DOHH2 (cell line): Measurements from ENCODE around the gene UBXN7.

ENCODE experiments used
- H3F3A ChIP-seq: fragments of 200-600 bp; sonication (generic), shearing (Covaris generic); 2 replicates; pipeline ENCODE4 v1.6.0; 2016; ENCODE audit warnings: antibody characterized with exemption, mild to moderate bottlenecking; ENCODE audit not compliant: control insufficient read depth, insufficient read depth
- H3K27ac ChIP-seq: fragments of 200-600 bp; sonication (generic); 2 replicates; pipeline ENCODE4 v1.5.1; 2014; ENCODE audit warnings: low read depth, mild to moderate bottlenecking, low read length, moderate library complexity
- H3K27me3 ChIP-seq: fragments of 200-600 bp; sonication (generic); 2 replicates; pipeline ENCODE4 v1.6.1; 2014; ENCODE audit warnings: mild to moderate bottlenecking, low read length, mixed read lengths; ENCODE audit not compliant: control insufficient read depth
- H3K36me3 ChIP-seq: fragments of 200-600 bp; sonication (generic); 2 replicates; pipeline ENCODE4 v1.6.1; 2014; ENCODE audit warnings: mild to moderate bottlenecking, low read length, moderate library complexity, mixed read lengths; ENCODE audit not compliant: control insufficient read depth
- H3K4me1 ChIP-seq: fragments of 200-600 bp; sonication (generic); 2 replicates; pipeline ENCODE4 v1.6.1; 2014; ENCODE audit warnings: mild to moderate bottlenecking, low read length, mixed read lengths; ENCODE audit not compliant: control insufficient read depth
- H3K4me2 ChIP-seq: fragments of 200-600 bp; sonication (generic); 2 replicates; pipeline ENCODE4 v1.6.0; 2014; ENCODE audit warnings: mild to moderate bottlenecking, low read length, moderate library complexity
- H3K4me3 ChIP-seq: fragments of 200-600 bp; sonication (generic); 2 replicates; pipeline ENCODE4 v1.5.1; 2014; ENCODE audit warnings: mild to moderate bottlenecking, low read length, mixed read lengths
- H3K79me2 ChIP-seq: fragments of 200-600 bp; sonication (generic); 2 replicates; pipeline ENCODE4 v1.6.1; 2014; ENCODE audit warnings: mild to moderate bottlenecking, low read length, mixed read lengths; ENCODE audit not compliant: control insufficient read depth
- H3K9me2 ChIP-seq: fragments of 200-600 bp; sonication (generic); replicated peaks from 2 replicates; pipeline ENCODE4 v1.6.1; 2014; ENCODE audit warnings: mild to moderate bottlenecking, low read length, mixed read lengths; ENCODE audit not compliant: control insufficient read depth
- H3K9me3 ChIP-seq: fragments of 200-600 bp; sonication (generic); 2 replicates; pipeline ENCODE4 v1.6.1; 2014; ENCODE audit warnings: antibody characterized with exemption, low read length, mixed read lengths; ENCODE audit not compliant: control insufficient read depth, insufficient read depth
- H4K20me1 ChIP-seq: fragments of 200-600 bp; sonication (generic); 2 replicates; pipeline ENCODE4 v1.6.0; 2014; ENCODE audit warnings: low read depth, mild to moderate bottlenecking, antibody characterized with exemption, low read length, moderate library complexity; ENCODE audit not compliant: control insufficient read depth, insufficient read depth
- EZH2phosphoT487 ChIP-seq: fragments of 200-600 bp; sonication (generic); IDR thresholded peaks from 2 replicates; pipeline ENCODE4 v1.6.1; 2017; ENCODE audit warnings: borderline replicate concordance, mild to moderate bottlenecking, antibody characterized with exemption, low read length, moderate library complexity, mixed read lengths
- TF ChIP-seq, protein P1 (sequence below): fragments of 200-600 bp; sonication (generic); IDR thresholded peaks from one replicate; pipeline ENCODE4 v1.5.1; 2014; ENCODE audit warnings: antibody characterized with exemption, mild to moderate bottlenecking, low read depth, low read length; ENCODE audit not compliant: poor library complexity, severe bottlenecking

UBXN7 gene

DNA sequence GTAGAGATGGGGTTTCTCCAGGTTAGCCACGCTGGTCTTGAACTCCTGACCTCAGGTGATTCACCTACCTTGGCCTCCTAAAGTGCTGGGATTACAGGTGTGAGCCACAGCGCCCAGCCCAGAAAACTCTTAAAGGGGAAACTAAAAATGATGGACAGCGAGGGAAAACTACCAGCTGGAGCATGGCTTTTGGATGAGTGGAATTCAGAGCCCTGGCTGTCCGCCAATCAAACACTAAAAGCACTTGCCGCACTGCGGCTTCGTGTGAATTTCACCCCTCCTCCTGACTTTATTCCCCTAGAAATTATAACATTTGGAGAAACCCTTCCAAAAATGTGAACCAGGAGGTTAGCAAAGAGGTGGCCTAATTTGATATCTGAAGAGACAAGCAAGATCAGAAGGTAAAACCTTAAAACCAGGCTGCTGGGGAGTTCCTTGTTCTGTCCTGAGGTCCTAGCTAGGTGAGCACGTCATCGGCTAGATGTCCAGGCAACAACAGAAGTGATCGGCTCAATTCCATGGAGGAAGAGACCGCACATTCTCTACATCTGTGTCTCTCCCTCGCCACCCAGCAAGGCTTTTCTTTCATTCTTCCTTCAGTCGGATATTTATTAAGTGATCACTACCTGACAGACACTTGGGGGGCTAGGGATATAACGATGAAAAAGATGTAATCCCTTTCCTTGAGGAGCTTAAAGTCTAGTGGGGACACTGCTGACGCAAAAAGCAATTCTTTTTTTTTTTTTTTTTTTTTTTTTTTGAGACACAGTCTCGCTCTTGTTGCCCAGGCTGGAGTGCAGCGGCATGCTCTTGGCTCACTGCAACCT, 95.7 kb downstream of the UBXN7 start:
- Histone ChIP-seq H3K4me2 (no peak overlapping the region), H3F3A (no peaks in the 10 kb centered on the region), H3K4me1 (no peaks in the 10 kb centered on the region), H3K79me2 (no peaks in the 10 kb centered on the region), H3K36me3 (no peaks in the 10 kb centered on the region), H3K27ac (no peak overlapping the region), H4K20me1 (no peaks in the 10 kb centered on the region), H3K9me2 (no peaks in the 10 kb centered on the region), H3K27me3 (no peaks in the 10 kb centered on the region), H3K9me3 (no peaks in the 10 kb centered on the region), H3K4me3 (no peak overlapping the region)
- TF ChIP-seq, protein P1, sequence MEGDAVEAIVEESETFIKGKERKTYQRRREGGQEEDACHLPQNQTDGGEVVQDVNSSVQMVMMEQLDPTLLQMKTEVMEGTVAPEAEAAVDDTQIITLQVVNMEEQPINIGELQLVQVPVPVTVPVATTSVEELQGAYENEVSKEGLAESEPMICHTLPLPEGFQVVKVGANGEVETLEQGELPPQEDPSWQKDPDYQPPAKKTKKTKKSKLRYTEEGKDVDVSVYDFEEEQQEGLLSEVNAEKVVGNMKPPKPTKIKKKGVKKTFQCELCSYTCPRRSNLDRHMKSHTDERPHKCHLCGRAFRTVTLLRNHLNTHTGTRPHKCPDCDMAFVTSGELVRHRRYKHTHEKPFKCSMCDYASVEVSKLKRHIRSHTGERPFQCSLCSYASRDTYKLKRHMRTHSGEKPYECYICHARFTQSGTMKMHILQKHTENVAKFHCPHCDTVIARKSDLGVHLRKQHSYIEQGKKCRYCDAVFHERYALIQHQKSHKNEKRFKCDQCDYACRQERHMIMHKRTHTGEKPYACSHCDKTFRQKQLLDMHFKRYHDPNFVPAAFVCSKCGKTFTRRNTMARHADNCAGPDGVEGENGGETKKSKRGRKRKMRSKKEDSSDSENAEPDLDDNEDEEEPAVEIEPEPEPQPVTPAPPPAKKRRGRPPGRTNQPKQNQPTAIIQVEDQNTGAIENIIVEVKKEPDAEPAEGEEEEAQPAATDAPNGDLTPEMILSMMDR, result no peak
- TF ChIP-seq EZH2phosphoT487, result no peak

DNA sequence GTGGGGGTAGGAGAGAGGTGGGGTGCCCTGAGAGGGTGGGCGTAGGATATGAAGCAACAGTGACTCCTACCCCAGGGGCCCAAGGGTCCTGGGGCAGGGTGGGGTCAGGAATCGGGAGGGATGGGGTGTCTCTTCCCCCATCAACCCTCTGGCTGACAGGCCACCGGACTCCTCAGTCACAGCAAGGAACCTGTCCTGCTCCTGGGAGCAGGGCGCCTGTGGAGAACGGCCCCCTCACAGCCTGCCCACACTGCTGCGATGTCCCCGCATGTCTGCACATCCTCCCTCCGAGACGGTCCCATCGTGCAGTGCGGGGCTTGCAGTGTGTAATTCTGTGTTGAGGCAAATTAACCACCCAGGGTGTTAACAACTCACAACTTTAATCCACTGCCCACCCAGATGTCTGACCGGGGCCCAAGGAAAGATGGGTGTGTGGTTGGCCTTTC, 96.7 kb downstream of the UBXN7 start:
- Histone ChIP-seq H4K20me1 (no peaks in the 10 kb centered on the region), H3K27me3 (no peaks in the 10 kb centered on the region), H3F3A (no peaks in the 10 kb centered on the region), H3K79me2 (no peaks in the 10 kb centered on the region), H3K27ac (no peak overlapping the region), H3K36me3 (no peaks in the 10 kb centered on the region), H3K4me1 (no peaks in the 10 kb centered on the region), H3K4me3 (no peak overlapping the region), H3K4me2 (no peak overlapping the region), H3K9me2 (no peaks in the 10 kb centered on the region), H3K9me3 (no peaks in the 10 kb centered on the region)
- no peak for TF ChIP-seq EZH2phosphoT487
- TF ChIP-seq, protein P1, result no peak

DNA sequence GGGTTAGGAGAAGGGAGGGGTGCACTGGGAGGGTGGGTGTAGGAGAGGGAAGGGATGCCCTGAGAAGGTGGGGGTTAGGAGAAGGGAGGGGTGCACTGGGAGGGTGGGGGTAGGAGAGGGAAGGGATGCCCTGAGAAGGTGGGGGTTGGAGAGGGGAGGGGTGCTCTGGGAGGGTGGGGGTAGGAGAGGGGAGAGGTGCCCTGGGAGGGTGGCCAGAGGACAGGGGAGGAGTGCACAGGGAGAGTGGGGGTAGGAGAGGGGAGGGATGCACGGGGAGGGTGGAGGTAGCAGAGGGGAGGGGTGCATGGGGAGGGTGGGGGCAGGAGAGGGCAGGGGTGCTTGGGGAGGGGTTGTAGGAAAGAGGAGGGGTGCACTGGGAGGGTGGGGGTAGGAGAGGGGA, 97.2 kb downstream of the UBXN7 start:
- no peaks in the 10 kb centered on the region for H3K36me3 ChIP-seq
- no peak overlapping the region for H3K4me2 ChIP-seq
- no peaks in the 10 kb centered on the region for H3K4me1 ChIP-seq
- no peaks in the 10 kb centered on the region for H4K20me1 ChIP-seq
- H3K27me3 ChIP-seq, result no peaks in the 10 kb centered on the region
- H3K79me2 ChIP-seq, result no peaks in the 10 kb centered on the region
- H3F3A ChIP-seq, result no peaks in the 10 kb centered on the region
- H3K9me2 ChIP-seq, result no peaks in the 10 kb centered on the region
- H3K27ac ChIP-seq, result no peak overlapping the region
- no peak for TF ChIP-seq EZH2phosphoT487
- TF ChIP-seq, protein P1, result no peak
- H3K4me3 ChIP-seq, result no peak overlapping the region
- H3K9me3 ChIP-seq, result no peaks in the 10 kb centered on the region
